ENCODE data around the gene UTS2. TPM values are rescaled to one million over a fixed set of nuclear protein-coding genes. Genes with fewer than 3 reads are reported as not detected.

UTS2 gene
- total RNA-seq, 1 experiment from 2014 or later: not detected

GRCh38 chr1:7886405-7886745 lies 33.5 kb upstream of the UTS2 start:
- H3K36me3 Mint-ChIP-seq (ENCODE audit: insufficient read depth, unreplicated experiment): peaks cover 4% of the 10 kb centered on the region
- no peaks in the 10 kb centered on the region for H3K4me1 Mint-ChIP-seq (ENCODE audit: insufficient read depth, unreplicated experiment)
- intact Hi-C loops (cut with micrococcal nuclease): no loop called here
- no peak overlapping the region for H3K27ac Mint-ChIP-seq (ENCODE audit: low read depth, unreplicated experiment)
- CTCF ChIA-PET: interaction anchor here (0.6 to 1.0 kb wide), 3 partner anchors 39 to 469 kb away, joined by 3 read pairs; no protein-coding TSS in a partner anchor
- peak overlapping the region; percentile 47 for H3K4me3 Mint-ChIP-seq (ENCODE audit: unreplicated experiment)
- POLR2A ChIA-PET: interaction anchor here (0.7 kb wide), 1 partner anchor 80 kb away, joined by 3 read pairs; no protein-coding TSS in a partner anchor
- H3K27me3 Mint-ChIP-seq (ENCODE audit: insufficient read depth, unreplicated experiment): peaks cover 11% of the 10 kb centered on the region
- peaks cover 9% of the 10 kb centered on the region for H3K9me3 Mint-ChIP-seq (ENCODE audit: unreplicated experiment)
- peak; percentile 63 for DNase-seq (ENCODE audit: unreplicated experiment)
- TF ChIP-seq CTCF (IDR thresholded peaks at IDR 0.05; ENCODE audit: unreplicated experiment): no peak
- no TSS peak for BruUV-seq (replicated peaks)

GRCh38 chr1:7885513-7886404 lies 32.9 kb upstream of the UTS2 start:
- no peak overlapping the region for H3K27ac Mint-ChIP-seq (ENCODE audit: low read depth, unreplicated experiment)
- H3K36me3 Mint-ChIP-seq (ENCODE audit: insufficient read depth, unreplicated experiment): no peaks in the 10 kb centered on the region
- H3K27me3 Mint-ChIP-seq (ENCODE audit: insufficient read depth, unreplicated experiment): peaks cover 11% of the 10 kb centered on the region
- TF ChIP-seq CTCF (IDR thresholded peaks at IDR 0.05; ENCODE audit: unreplicated experiment): no peak
- intact Hi-C loops (cut with micrococcal nuclease): no loop called here
- ChIA-PET CTCF (interaction anchor here (0.6 to 1.0 kb wide), 2 partner anchors 39 to 133 kb away, joined by 3 read pairs; no protein-coding TSS in a partner anchor), POLR2A (interaction anchor here (0.7 kb wide), 1 partner anchor 79 kb away, joined by 3 read pairs; no protein-coding TSS in a partner anchor)
- BruUV-seq (replicated peaks): no TSS peak
- H3K4me1 Mint-ChIP-seq (ENCODE audit: insufficient read depth, unreplicated experiment): no peaks in the 10 kb centered on the region
- H3K9me3 Mint-ChIP-seq (ENCODE audit: unreplicated experiment): peaks cover 9% of the 10 kb centered on the region
- H3K4me3 Mint-ChIP-seq (ENCODE audit: unreplicated experiment): peak overlapping the region; percentile 47
- peak; percentile 77 for DNase-seq (ENCODE audit: unreplicated experiment)

- H3K4me1 Mint-ChIP-seq (ENCODE audit: insufficient read depth, unreplicated experiment): no peaks in the 10 kb centered on the region
- no peak overlapping the region for H3K4me3 Mint-ChIP-seq (ENCODE audit: unreplicated experiment)
- intact Hi-C loops (cut with micrococcal nuclease): no loop called here
- POLR2A ChIA-PET: no interaction called here
- peaks cover 9% of the 10 kb centered on the region for H3K9me3 Mint-ChIP-seq (ENCODE audit: unreplicated experiment)
- BruUV-seq (replicated peaks): no TSS peak
- no peak for DNase-seq (ENCODE audit: unreplicated experiment)
- no peak overlapping the region for H3K27ac Mint-ChIP-seq (ENCODE audit: low read depth, unreplicated experiment)
- peaks cover 11% of the 10 kb centered on the region for H3K27me3 Mint-ChIP-seq (ENCODE audit: insufficient read depth, unreplicated experiment)
- CTCF ChIA-PET: no interaction called here
- TF ChIP-seq CTCF (IDR thresholded peaks at IDR 0.05; ENCODE audit: unreplicated experiment): no peak
- H3K36me3 Mint-ChIP-seq (ENCODE audit: insufficient read depth, unreplicated experiment): no peaks in the 10 kb centered on the region
These were observed 31.9 kb upstream of the UTS2 start for GRCh38 chr1:7884757-7885156.

GRCh38 chr1:7879228-7879627 lies 26.4 kb upstream of the UTS2 start:
- CTCF ChIA-PET: interaction anchor here (1.0 to 1.1 kb wide), 2 partner anchors 211 to 836 kb away, joined by 3 read pairs; no protein-coding TSS in a partner anchor
- H3K4me3 Mint-ChIP-seq (ENCODE audit: unreplicated experiment): no peak overlapping the region
- no TSS peak for BruUV-seq (replicated peaks)
- H3K9me3 Mint-ChIP-seq (ENCODE audit: unreplicated experiment): peaks cover 11% of the 10 kb centered on the region
- H3K36me3 Mint-ChIP-seq (ENCODE audit: insufficient read depth, unreplicated experiment): no peaks in the 10 kb centered on the region
- POLR2A ChIA-PET: no interaction called here
- no peak for DNase-seq (ENCODE audit: unreplicated experiment)
- H3K4me1 Mint-ChIP-seq (ENCODE audit: insufficient read depth, unreplicated experiment): no peaks in the 10 kb centered on the region
- H3K27ac Mint-ChIP-seq (ENCODE audit: low read depth, unreplicated experiment): no peak overlapping the region
- peaks cover under 1% of the 10 kb centered on the region for H3K27me3 Mint-ChIP-seq (ENCODE audit: insufficient read depth, unreplicated experiment)
- TF ChIP-seq CTCF (IDR thresholded peaks at IDR 0.05; ENCODE audit: unreplicated experiment): no peak
- intact Hi-C loops (cut with micrococcal nuclease): no loop called here
